Esophagus (tissue), 2 donors: ENCODE measurements around the gene IFT20. TPM values are rescaled to one million over a fixed set of nuclear protein-coding genes. Genes with fewer than 3 reads are reported as not detected.

Source experiments
- H3K27ac ChIP-seq, 2 donors: one replicate each; pipeline ENCODE4 v1.5.1; 2013; ENCODE audit warnings: low read depth in 2 of 2, mild to moderate bottlenecking in 2 of 2, inconsistent platforms in 1 of 2, low read length in 1 of 2, moderate library complexity in 1 of 2
- H3K27me3 ChIP-seq, 2 donors: one replicate each; pipeline ENCODE4 v1.6.1; 2013; ENCODE audit warnings: low read length in 2 of 2, control low read depth in 1 of 2, mild to moderate bottlenecking in 1 of 2; ENCODE audit not compliant: insufficient read depth in 2 of 2, control insufficient read depth in 1 of 2
- H3K36me3 ChIP-seq, 2 donors: one replicate each; pipeline ENCODE4 v1.6.1; 2013; ENCODE audit warnings: low read length in 1 of 2; ENCODE audit not compliant: control insufficient read depth in 2 of 2, insufficient read depth in 2 of 2
- H3K4me1 ChIP-seq, 2 donors: one replicate each; pipeline ENCODE4 v1.6.1; 2013; ENCODE audit warnings: low read length in 1 of 2; ENCODE audit not compliant: control insufficient read depth in 2 of 2, insufficient read depth in 2 of 2
- H3K4me3 ChIP-seq, 2 donors: one replicate each; pipeline ENCODE4 v1.5.1; 2013; ENCODE audit warnings: low read length in 2 of 2, mild to moderate bottlenecking in 2 of 2, low read depth in 1 of 2, moderate library complexity in 1 of 2
- H3K9me3 ChIP-seq, 2 donors: one replicate each; pipeline ENCODE4 v1.6.1; 2013; ENCODE audit warnings: mild to moderate bottlenecking in 2 of 2, low read depth in 1 of 2, low read length in 1 of 2, moderate library complexity in 1 of 2; ENCODE audit not compliant: control insufficient read depth in 2 of 2, insufficient read depth in 1 of 2
- WGBS, 2 donors: extraction: QIAGEN DNeasy Blood & Tissue Kit; methylation state at CpG; one replicate each; pipeline ENCODE4 v1.1.7; 2013; 5-methylcytosine and 5-hydroxymethylcytosine counted together
- polyA plus RNA-seq, 2 donors: library from polyadenylated mRNA; stranded (reverse); fragments of 200-250 nt; gene quantifications; one replicate each; pipeline ENCODE4 v1.2.3, GENCODE V29; 2013
- donor health status: healthy with polysubstance abuse.
- donor health status: Bipolar disorder and iron deficiency.

Gene IFT20
- polyA plus RNA-seq, 2 donors: 23.3 to 35.7 TPM

- Histone ChIP-seq H3K4me3 (no peak overlapping the region), H3K4me1 (no peaks in the 10 kb centered on the region), H3K36me3 (peaks cover 15 to 24% of the 10 kb centered on the region in 2 donors), H3K27me3 (no peaks in the 10 kb centered on the region), H3K9me3 (no peaks in the 10 kb centered on the region), H3K27ac (no peak overlapping the region)
- WGBS, 2 donors: 87 to 89% methylated on average over 8 of the region's 8 CpGs
Observed at GRCh38 chr17:28363776-28364650, 28.7 kb upstream of the IFT20 start.

- WGBS, 2 donors: 82 to 86% methylated on average over 5 of the region's 5 CpGs
- Histone ChIP-seq H3K27ac (no peak overlapping the region), H3K4me1 (no peaks in the 10 kb centered on the region), H3K27me3 (no peaks in the 10 kb centered on the region), H3K9me3 (no peaks in the 10 kb centered on the region), H3K36me3 (peaks cover 15 to 24% of the 10 kb centered on the region in 2 donors), H3K4me3 (no peak overlapping the region)
Observed at GRCh38 chr17:28363186-28363585, 27.9 kb upstream of the IFT20 start.

- WGBS, 2 donors: 3 to 4% methylated on average over 4 of the region's 4 CpGs
- H3K36me3 ChIP-seq: peaks cover 18 to 29% of the 10 kb centered on the region in 2 donors
Observed at GRCh38 chr17:28357901-28358197, 22.6 kb upstream of the IFT20 start.

GRCh38 chr17:28357061-28357900 lies 22.0 kb upstream of the IFT20 start, which contains the start of gene POLDIP2:
Gene POLDIP2 (minus strand): TSS chr17:28357527. CDS start chr17:28357448, 79 bp downstream.
- Histone ChIP-seq H3K27ac (peak within 1 kb of the TSS; percentile 80 to 86), H3K36me3 (peaks cover 20 to 25% of the 10 kb centered on the region in 2 donors), H3K4me1 (peaks cover 0 to 3% of the 10 kb centered on the region in 2 donors), H3K27me3 (no peaks in the 10 kb centered on the region), H3K9me3 (no peaks in the 10 kb centered on the region), H3K4me3 (peak within 1 kb of the TSS; percentile 77 to 93)
- WGBS, 2 donors: 0% methylated on average over 78 to 80 of the region's 80 CpGs

More at GRCh38 chr17:28357901-28358197, 22.6 kb upstream of the IFT20 start:
- Histone ChIP-seq H3K4me3 (peak overlapping the region; percentile 77 to 93), H3K9me3 (no peaks in the 10 kb centered on the region), H3K4me1 (peaks cover 0 to 3% of the 10 kb centered on the region in 2 donors), H3K27ac (peak overlapping the region; percentile 62 to 83), H3K27me3 (no peaks in the 10 kb centered on the region)

- 90 to 93% methylated on average over 7 of the region's 7 CpGs for WGBS, 2 donors
- peaks cover 21 to 48% of the 10 kb centered on the region in 2 donors for H3K36me3 ChIP-seq
- H3K4me3 ChIP-seq: no peak overlapping the region
- H3K9me3 ChIP-seq: no peaks in the 10 kb centered on the region
- no peak overlapping the region for H3K27ac ChIP-seq
- peaks cover 3 to 4% of the 10 kb centered on the region in 2 donors for H3K4me1 ChIP-seq
- H3K27me3 ChIP-seq: no peaks in the 10 kb centered on the region
Observed at GRCh38 chr17:28350271-28350670, 15.0 kb upstream of the IFT20 start.

- Histone ChIP-seq H3K36me3 (peaks cover 25 to 51% of the 10 kb centered on the region in 2 donors), H3K27ac (peak overlapping the region in 1 of 2 donors; percentile 10), H3K4me1 (peaks cover 3 to 4% of the 10 kb centered on the region in 2 donors), H3K9me3 (no peaks in the 10 kb centered on the region), H3K27me3 (no peaks in the 10 kb centered on the region), H3K4me3 (no peak overlapping the region)
- 80 to 93% methylated on average over 3 of the region's 3 CpGs for WGBS, 2 donors
Observed at GRCh38 chr17:28348979-28349378, 13.7 kb upstream of the IFT20 start.

GRCh38 chr17:28347261-28347891 lies 12.1 kb upstream of the IFT20 start:
- Histone ChIP-seq H3K36me3 (peaks cover 30 to 53% of the 10 kb centered on the region in 2 donors), H3K27ac (peak overlapping the region; percentile 29 to 61)
- WGBS, 2 donors: 63 to 66% methylated on average over 8 of the region's 8 CpGs

GRCh38 chr17:28346746-28347246 lies 11.5 kb upstream of the IFT20 start:
- 49 to 52% methylated on average over 7 of the region's 7 CpGs for WGBS, 2 donors
- Histone ChIP-seq H3K36me3 (peaks cover 35 to 58% of the 10 kb centered on the region in 2 donors), H3K4me3 (no peak overlapping the region), H3K9me3 (no peaks in the 10 kb centered on the region), H3K27me3 (no peaks in the 10 kb centered on the region), H3K27ac (no peak overlapping the region), H3K4me1 (peaks cover 3 to 8% of the 10 kb centered on the region in 2 donors)

More at GRCh38 chr17:28347261-28347891, 12.1 kb upstream of the IFT20 start:
- peaks cover 3 to 8% of the 10 kb centered on the region in 2 donors for H3K4me1 ChIP-seq
- H3K4me3 ChIP-seq: no peak overlapping the region
- H3K9me3 ChIP-seq: no peaks in the 10 kb centered on the region
- H3K27me3 ChIP-seq: no peaks in the 10 kb centered on the region

GRCh38 chr17:28346199-28346580 lies 10.9 kb upstream of the IFT20 start:
- Histone ChIP-seq H3K36me3 (peaks cover 40 to 58% of the 10 kb centered on the region in 2 donors), H3K27ac (no peak overlapping the region), H3K9me3 (no peaks in the 10 kb centered on the region), H3K27me3 (no peaks in the 10 kb centered on the region), H3K4me3 (no peak overlapping the region), H3K4me1 (peaks cover 3 to 8% of the 10 kb centered on the region in 2 donors)
- 76 to 85% methylated on average over 2 of the region's 2 CpGs for WGBS, 2 donors
